HG02870 (cell line): ENCODE measurements around the gene ZNF287.

ENCODE experiments used
- ATAC-seq: cut with Tn5 transposase; IDR thresholded peaks from one replicate; pipeline ENCODE4 v1.9.1; 2021; ENCODE audit warnings: mild to moderate bottlenecking, moderate library complexity; ENCODE audit not compliant: unreplicated experiment

The ZNF287 gene

DNA sequence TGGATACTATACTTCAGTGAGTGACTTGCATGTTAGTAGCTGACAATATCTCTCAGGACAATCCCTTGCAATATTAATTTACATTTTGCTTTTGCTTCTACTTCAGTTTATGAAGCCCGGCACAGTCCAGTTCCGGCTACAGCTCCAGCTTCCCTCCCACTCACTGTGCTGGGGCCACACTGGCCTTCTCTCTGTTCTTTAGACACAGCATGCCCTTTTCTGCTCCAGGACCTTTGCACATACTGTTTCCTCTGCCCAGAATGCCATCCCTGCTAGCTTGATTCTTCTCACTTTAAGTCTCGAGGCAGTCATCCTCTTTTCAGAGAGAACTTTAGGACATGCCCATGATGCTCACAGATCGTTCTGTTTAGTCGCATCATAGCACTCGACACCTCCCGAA, 51.5 kb downstream of the ZNF287 start:
- ATAC-seq = no peak

- no peak for ATAC-seq
These were observed 52.4 kb downstream of the ZNF287 start for GRCh38 chr17:16516594-16517051.

GRCh38 chr17:16515933-16516332, 53.1 kb downstream of the ZNF287 start:
- ATAC-seq = no peak

- no peak for ATAC-seq
These were observed 55.1 kb downstream of the ZNF287 start for GRCh38 chr17:16513873-16514272.

DNA sequence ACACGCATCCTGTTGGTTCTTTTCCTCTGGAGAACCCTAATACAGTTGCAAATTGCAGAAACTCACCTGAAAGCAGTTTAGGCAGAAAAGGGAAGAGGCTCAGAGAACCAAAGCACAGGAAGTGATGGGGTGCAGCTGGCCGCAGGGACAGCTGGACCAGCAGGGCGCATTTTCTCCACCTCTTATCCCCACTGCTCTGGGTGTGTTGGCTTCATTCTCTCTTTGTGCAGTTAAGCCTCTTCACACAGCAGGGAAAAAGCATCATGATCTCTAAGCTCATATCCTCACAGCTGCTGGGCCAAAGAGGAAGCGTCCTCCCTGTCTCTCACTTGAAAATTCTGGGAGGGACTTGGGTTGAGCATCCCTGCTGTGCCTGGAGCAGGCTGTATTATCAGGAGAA, 57.0 kb downstream of the ZNF287 start:
- no peak for ATAC-seq

DNA sequence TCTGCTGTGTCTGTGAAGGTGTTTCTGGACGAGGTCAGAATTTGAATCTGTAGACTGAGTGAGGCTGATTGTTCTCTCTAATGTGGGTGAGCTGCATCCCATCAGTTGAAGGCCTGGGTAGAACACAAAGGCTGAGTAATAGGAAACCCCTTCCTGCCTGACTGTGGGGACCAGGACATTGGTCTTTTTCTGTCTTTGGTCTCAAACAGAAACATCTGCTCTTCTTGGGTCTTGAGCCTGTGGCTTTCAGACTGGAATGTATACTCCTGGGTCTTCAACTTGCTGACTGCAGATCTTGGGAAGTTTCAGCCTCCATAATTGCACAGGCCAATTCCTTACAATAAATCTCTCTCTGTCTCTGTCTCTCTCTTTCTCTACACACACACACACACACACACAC, 57.4 kb downstream of the ZNF287 start:
- ATAC-seq = no peak

DNA sequence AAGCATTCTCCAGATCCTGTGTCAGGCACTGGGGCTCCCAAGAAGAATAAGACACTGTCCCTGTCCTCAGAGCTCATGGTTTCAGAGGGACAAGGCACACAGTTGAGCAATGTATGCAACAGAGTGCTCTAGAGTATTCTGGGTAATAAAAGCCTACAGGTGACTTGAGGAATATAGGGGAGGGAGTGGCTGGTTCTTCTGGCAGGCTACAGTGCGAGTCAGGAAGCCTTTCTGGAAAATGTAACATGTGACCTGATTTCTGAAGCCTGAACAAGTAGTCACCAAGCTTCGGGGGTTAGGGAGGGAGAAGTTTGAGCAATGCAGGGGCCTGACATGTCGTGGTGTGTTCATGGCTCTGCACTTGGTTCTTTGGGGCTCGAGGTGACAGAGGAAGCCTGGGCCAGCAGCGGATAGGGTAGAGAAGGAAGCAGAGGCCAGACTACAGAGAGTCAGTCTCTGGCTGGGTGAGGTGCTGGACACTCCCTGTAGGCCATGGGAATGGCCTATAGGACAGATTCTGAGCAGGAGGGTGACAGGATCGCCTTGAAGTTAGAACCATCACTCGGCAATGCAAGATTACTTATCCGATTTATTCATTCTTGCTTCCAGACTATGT, 61.0 kb downstream of the ZNF287 start:
- ATAC-seq = no peak

- ATAC-seq = no peak
These were observed 62.8 kb downstream of the ZNF287 start for GRCh38 chr17:16506188-16506587.

GRCh38 chr17:16504984-16505383, 64.0 kb downstream of the ZNF287 start:
- no peak for ATAC-seq
